ENCODE measurements around the gene PRPF19.

DNA sequence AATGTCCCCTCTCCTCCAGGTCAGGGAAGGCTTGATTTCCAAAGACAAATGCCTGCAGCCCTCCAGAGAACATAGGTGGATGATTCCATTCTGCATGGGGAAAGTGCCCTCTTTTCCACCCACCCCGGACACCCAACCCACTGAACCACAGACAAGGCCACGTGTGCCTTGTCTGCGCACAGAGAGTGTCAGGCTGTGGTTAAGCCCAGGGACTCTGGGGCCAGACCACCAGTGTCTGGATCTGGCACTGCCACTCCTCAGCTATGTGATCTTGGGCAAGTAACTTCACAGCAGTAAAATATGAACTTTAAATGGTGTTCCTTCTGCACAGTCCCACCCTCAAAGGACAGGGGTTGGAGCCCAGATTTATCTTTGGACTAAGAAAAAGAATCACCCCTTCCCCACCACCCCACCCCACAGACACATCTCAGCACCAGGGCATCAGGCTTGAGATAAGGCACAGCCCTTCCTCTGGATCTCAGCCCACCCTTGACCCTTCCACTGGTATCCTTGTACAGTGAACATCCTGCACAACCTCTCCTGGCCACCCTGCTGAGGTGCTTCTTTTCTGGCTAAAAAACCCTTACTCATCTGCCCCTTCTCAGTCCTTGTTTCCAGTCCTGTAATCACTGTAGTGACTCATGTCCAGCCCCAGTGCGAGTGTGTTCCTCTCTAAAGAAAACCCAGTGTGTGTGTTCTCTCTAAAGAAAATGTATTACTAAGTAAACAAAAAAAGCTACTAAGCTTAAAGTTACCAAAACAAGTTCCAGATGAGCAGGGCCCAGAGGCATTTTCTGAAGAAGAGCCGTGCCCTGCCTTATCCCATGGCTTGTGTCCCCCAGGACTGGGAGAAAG lies 48.8 kb downstream of the PRPF19 start:
- TF ChIP-seq, protein P1, sequence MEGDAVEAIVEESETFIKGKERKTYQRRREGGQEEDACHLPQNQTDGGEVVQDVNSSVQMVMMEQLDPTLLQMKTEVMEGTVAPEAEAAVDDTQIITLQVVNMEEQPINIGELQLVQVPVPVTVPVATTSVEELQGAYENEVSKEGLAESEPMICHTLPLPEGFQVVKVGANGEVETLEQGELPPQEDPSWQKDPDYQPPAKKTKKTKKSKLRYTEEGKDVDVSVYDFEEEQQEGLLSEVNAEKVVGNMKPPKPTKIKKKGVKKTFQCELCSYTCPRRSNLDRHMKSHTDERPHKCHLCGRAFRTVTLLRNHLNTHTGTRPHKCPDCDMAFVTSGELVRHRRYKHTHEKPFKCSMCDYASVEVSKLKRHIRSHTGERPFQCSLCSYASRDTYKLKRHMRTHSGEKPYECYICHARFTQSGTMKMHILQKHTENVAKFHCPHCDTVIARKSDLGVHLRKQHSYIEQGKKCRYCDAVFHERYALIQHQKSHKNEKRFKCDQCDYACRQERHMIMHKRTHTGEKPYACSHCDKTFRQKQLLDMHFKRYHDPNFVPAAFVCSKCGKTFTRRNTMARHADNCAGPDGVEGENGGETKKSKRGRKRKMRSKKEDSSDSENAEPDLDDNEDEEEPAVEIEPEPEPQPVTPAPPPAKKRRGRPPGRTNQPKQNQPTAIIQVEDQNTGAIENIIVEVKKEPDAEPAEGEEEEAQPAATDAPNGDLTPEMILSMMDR (IDR thresholded peaks at IDR 0.05; ENCODE audit: control extremely low read depth in 1 of 3, insufficient read depth in 1 of 3, low read depth in 1 of 3, low read length in 3 of 3): no peak
- TF ChIP-seq EP300 (IDR thresholded peaks at IDR 0.05; ENCODE audit: borderline replicate concordance in 1 of 2, low read depth in 2 of 2, low read length in 2 of 2) (no peak), ZNF274 (IDR thresholded peaks at IDR 0.05; ENCODE audit: borderline replicate concordance, extremely low read depth, low read length) (no peak), CREB1 (IDR thresholded peaks at IDR 0.05) (no peak), RAD21 (IDR thresholded peaks at IDR 0.05 in 1 of 2, conservative IDR thresholded peaks at IDR 0.05 in 1 of 2; ENCODE audit: low read depth in 2 of 2, low read length in 2 of 2) (no peak), POLR2AphosphoS5 (IDR thresholded peaks at IDR 0.05; ENCODE audit: low read depth, low read length) (no peak), BRCA1 (IDR thresholded peaks at IDR 0.05; ENCODE audit: low read depth, low read length) (no peak), CBX8 (IDR thresholded peaks at IDR 0.05; ENCODE audit: borderline replicate concordance, low read depth, low read length) (no peak), CHD1 (IDR thresholded peaks at IDR 0.05; ENCODE audit: low read depth, low read length) (no peak), SP1 (IDR thresholded peaks at IDR 0.05; ENCODE audit: low read depth, low read length) (no peak)
- TF ChIP-seq, protein P2, sequence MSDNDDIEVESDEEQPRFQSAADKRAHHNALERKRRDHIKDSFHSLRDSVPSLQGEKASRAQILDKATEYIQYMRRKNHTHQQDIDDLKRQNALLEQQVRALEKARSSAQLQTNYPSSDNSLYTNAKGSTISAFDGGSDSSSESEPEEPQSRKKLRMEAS (IDR thresholded peaks at IDR 0.05): no peak
